HL-60 (cell line): ENCODE results near the gene SIPA1L3.

ENCODE experiments used
- DNase-seq, 2 experiments: peaks; one replicate each; pipeline ENCODE4 v3.0.0-alpha.2; 2010 to 2020; ENCODE audit warnings: low read depth in 1 of 2, low spot score in 1 of 2
- H3K27ac ChIP-seq: fragments of 250-450 bp; sonication (Bioruptor Pico); replicated peaks from 2 replicates; pipeline ENCODE4 v1.5.1; 2020; ENCODE audit warnings: mild to moderate bottlenecking, moderate library complexity
- H3K27me3 ChIP-seq: fragments of 250-450 bp; sonication (Bioruptor Pico); 2 replicates; pipeline ENCODE4 v1.5.1; 2021; ENCODE audit warnings: mild to moderate bottlenecking, moderate library complexity; ENCODE audit not compliant: insufficient read depth, poor library complexity, severe bottlenecking
- H3K4me3 ChIP-seq: replicated peaks from 2 replicates; pipeline ENCODE4 v1.5.1; 2011; ENCODE audit warnings: mild to moderate bottlenecking, control low read depth, low read length; ENCODE audit not compliant: insufficient read depth
- GABPA ChIP-seq: IDR thresholded peaks from 2 replicates; pipeline ENCODE4 v1.6.1; 2012; ENCODE audit warnings: low read depth
- POLR2AphosphoS5 ChIP-seq: IDR thresholded peaks from 2 replicates; pipeline ENCODE4 v1.6.1; 2012; ENCODE audit warnings: low read depth
- SPI1 ChIP-seq: IDR thresholded peaks from 2 replicates; pipeline ENCODE4 v1.6.1; 2012; ENCODE audit warnings: low read depth, mild to moderate bottlenecking, borderline replicate concordance
- TF ChIP-seq, protein P1 (sequence below): IDR thresholded peaks from 2 replicates; pipeline ENCODE4 v1.6.1; 2012; ENCODE audit warnings: low read depth; ENCODE audit not compliant: insufficient replicate concordance
- TF ChIP-seq, protein P2 (sequence below): IDR thresholded peaks from one replicate; pipeline ENCODE4 v1.5.1; 2011; ENCODE audit warnings: low read length, control low read depth, inconsistent platforms; ENCODE audit not compliant: insufficient read depth

SIPA1L3 gene

DNA sequence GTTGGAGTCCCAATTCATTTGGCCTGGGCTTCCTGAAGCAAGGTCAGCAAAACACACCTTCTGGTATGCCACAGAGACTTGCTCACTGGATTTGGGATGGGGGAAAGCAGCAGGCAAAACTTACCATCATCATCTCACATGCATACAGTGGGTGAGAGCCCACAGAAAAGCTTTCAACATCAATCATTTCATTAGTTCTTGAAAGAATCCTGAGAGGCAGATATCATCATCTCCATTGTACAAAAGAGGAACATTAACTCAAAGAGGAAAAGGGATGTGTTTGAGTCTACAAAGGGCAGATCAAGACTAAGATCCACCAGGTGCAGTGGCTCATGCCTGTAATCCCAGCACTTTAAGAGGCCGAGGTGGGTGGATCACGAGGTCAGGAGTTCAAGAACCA, 7.0 kb upstream of the SIPA1L3 start:
- Histone ChIP-seq H3K4me3 (no peak overlapping the region), H3K27me3 (no peaks in the 10 kb centered on the region), H3K27ac (no peak overlapping the region)
- DNase-seq = no peak
- TF ChIP-seq GABPA (no peak), SPI1 (no peak)

DNA sequence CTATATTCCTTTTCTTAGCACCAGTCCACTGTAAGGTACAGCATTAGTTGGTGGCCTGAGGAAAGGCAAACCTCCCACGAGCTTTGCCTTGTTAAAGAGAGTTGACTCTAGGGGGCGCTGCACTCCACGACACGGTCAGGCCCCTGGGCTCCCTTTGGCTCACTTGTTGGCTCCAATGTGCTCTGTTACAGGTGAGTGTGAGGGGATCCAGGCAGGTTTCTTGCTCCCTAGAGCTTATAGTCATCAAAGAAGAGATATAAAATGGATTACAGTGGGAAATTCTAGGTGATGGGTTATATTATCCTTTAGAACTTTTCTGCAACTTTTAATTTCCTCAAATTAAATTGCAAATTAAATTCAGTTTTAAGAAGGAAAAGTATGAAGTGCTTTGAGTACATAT, 4.3 kb upstream of the SIPA1L3 start:
- Histone ChIP-seq H3K4me3 (no peak overlapping the region), H3K27me3 (no peaks in the 10 kb centered on the region), H3K27ac (no peak overlapping the region)
- peak; percentile 49 to 81 for DNase-seq
- TF ChIP-seq, protein P1, sequence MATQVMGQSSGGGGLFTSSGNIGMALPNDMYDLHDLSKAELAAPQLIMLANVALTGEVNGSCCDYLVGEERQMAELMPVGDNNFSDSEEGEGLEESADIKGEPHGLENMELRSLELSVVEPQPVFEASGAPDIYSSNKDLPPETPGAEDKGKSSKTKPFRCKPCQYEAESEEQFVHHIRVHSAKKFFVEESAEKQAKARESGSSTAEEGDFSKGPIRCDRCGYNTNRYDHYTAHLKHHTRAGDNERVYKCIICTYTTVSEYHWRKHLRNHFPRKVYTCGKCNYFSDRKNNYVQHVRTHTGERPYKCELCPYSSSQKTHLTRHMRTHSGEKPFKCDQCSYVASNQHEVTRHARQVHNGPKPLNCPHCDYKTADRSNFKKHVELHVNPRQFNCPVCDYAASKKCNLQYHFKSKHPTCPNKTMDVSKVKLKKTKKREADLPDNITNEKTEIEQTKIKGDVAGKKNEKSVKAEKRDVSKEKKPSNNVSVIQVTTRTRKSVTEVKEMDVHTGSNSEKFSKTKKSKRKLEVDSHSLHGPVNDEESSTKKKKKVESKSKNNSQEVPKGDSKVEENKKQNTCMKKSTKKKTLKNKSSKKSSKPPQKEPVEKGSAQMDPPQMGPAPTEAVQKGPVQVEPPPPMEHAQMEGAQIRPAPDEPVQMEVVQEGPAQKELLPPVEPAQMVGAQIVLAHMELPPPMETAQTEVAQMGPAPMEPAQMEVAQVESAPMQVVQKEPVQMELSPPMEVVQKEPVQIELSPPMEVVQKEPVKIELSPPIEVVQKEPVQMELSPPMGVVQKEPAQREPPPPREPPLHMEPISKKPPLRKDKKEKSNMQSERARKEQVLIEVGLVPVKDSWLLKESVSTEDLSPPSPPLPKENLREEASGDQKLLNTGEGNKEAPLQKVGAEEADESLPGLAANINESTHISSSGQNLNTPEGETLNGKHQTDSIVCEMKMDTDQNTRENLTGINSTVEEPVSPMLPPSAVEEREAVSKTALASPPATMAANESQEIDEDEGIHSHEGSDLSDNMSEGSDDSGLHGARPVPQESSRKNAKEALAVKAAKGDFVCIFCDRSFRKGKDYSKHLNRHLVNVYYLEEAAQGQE = no peak
- TF ChIP-seq, protein P2, sequence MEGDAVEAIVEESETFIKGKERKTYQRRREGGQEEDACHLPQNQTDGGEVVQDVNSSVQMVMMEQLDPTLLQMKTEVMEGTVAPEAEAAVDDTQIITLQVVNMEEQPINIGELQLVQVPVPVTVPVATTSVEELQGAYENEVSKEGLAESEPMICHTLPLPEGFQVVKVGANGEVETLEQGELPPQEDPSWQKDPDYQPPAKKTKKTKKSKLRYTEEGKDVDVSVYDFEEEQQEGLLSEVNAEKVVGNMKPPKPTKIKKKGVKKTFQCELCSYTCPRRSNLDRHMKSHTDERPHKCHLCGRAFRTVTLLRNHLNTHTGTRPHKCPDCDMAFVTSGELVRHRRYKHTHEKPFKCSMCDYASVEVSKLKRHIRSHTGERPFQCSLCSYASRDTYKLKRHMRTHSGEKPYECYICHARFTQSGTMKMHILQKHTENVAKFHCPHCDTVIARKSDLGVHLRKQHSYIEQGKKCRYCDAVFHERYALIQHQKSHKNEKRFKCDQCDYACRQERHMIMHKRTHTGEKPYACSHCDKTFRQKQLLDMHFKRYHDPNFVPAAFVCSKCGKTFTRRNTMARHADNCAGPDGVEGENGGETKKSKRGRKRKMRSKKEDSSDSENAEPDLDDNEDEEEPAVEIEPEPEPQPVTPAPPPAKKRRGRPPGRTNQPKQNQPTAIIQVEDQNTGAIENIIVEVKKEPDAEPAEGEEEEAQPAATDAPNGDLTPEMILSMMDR = peak; percentile 59

DNA sequence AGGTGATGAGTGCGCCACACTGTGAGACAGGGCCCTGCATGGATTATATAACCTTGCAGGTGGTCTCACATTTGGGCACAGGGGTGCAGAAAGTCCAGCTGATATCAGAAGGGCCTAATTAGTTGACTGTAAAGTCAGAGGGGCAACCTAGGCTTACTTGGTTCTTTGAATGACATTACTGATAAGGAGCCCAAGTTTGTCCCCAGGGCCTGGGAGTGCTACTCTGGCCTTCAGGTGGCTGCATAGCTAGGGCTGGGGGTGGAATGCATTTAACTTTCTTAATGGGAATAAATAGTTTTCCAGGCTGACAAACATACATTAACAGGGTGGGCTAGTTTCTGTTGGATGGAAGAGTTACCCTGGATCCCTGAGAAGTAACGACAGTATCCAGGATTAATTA, 3.9 kb upstream of the SIPA1L3 start:
- no peaks in the 10 kb centered on the region for H3K27me3 ChIP-seq
- no peak overlapping the region for H3K4me3 ChIP-seq
- TF ChIP-seq SPI1 (no peak), GABPA (no peak), POLR2AphosphoS5 (no peak)
- TF ChIP-seq, protein P2 = no peak
- TF ChIP-seq, protein P1 = no peak
- H3K27ac ChIP-seq = no peak overlapping the region
- no peak for DNase-seq

DNA sequence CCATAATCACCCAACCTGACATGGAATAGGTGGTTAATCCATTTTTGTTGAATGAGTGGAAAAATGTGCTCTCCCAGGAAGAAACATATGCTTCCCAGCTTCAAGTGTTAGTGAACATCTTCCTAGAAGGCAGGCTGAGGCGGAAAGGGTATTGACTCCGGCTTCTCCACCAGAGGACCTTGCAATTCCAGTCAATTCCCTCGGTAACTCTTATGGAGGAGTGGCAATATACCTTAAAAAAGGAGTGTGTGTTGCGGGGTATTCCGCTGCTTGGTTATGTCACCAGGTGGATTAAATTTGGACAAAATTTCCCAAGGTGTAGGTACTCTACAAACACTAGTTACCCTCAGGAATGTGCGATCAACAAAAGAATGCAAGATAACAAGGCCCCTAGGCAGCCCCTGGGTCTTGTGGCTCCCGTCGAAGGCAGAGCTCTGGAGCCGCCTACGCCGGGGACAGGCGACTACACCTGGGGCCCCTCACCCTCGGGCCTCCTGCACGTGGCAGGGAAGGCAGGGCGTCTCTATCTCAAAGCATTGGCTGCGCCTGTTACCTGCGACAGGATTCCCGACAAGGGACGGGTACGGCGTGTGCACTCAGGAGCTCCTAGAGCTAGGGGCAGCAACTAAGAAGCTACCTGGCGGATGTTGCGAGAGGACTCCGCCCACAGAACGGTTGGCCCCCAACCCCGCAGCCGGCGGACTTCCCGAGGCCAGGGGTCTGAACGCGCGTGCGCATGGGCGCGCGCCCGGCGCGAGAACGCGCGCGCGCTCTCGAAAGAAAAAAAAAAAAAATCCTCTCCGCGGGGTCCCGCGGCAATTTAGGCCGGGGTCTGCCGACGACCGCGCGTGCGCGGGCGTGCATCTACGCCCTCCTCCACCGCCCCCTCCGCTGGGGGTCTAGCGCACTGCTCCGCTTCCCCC, 801 bp upstream of the SIPA1L3 start, which contains the start of gene WDR87:
Gene WDR87, minus strand, starts transcription at position 649 of the 923 bp plus-strand sequence. CDS start 8,355 bp downstream, outside the sequence.
- TF ChIP-seq, protein P1 = no peak
- H3K27ac ChIP-seq = peak within 1 kb of the TSS; percentile 59
- H3K27me3 ChIP-seq = no peaks in the 10 kb centered on the region
- peak within 1 kb of the TSS; percentile 57 for H3K4me3 ChIP-seq
- peak in 1 of 2 experiments; percentile 12 for DNase-seq
